CD1c-positive myeloid dendritic cell (primary cell): ENCODE measurements around the gene SYT3.

Source experiments
- DNase-seq: peaks from one replicate; pipeline ENCODE4 v3.0.0-alpha.2; 2016; ENCODE audit errors: extremely low spot score

SYT3 gene

GRCh38 chr19:50661766-50662650 is 22.3 kb upstream of the SYT3 start:
- no peak for DNase-seq

DNA sequence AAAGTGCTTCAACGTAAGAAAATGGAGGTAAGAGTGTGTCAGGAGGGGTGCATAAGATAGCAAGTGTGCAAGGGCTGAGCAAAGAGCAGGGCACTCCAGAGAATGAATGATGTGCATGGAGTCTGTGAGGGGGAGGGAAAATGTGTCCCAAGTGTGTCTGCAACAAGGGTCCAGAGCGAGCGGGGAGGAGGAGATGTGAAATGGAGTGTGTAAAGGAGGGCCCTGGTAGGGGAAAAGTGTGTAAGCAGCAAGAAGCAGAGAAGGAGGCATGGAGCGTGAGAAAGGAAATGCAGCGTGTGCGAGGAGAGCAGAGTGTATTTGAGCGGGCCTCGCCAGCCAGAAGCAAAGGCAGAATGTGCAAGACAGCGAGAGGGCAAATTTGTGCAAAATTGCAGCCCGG is 21.3 kb upstream of the SYT3 start:
- no peak for DNase-seq

DNA sequence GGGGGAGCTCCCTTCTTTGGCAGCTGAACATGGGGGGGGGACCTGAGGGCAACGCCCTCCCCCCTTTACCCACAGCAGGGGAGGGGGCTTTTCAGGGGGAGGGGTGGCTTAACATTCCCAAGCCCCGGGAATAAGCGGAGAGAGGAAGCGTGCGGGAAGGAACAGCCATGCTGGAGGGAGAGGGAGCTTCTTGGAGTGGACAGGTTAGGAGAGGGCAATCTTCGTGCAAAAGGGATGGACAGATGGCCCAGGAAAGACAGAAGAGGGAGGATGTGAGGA is 20.3 kb upstream of the SYT3 start:
- no peak for DNase-seq

DNA sequence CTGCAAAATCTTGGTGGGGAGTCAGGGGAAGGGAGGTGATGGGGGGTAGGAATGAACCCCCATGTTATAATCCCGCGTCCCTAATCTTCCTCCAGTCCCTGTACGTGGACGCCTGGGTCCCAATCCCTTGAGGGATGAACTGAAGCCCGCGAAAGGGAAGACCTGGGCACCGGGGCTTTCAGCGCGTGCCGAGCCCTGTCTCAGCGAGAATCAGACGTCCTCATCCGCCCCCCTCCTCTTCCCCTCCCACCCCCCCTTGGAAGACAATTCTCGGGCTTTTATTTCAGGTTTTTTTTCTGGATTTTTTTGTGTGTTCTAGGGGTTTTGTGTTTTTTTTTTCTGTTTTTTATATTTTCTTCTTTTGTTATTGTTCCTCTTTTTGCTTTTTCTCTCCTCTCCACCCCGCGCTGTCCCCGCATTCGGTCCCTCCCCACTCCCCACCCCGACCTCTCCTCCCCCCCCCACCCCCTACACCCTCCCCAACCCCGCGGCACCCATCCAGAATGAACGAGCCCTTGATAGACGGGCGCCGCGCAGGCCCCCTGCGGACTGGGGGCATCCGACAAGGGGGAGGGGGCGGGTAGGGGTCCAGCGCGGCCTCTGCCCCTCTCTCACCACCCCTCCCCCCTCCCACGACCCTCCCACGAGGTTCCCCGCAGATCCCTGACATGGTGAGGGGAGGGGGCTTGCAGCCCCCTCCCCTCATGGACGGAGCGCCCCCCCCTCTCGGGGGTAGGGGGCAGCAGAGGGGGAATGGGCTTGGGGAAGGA is 19.8 kb upstream of the SYT3 start:
- DNase-seq: no peak

DNA sequence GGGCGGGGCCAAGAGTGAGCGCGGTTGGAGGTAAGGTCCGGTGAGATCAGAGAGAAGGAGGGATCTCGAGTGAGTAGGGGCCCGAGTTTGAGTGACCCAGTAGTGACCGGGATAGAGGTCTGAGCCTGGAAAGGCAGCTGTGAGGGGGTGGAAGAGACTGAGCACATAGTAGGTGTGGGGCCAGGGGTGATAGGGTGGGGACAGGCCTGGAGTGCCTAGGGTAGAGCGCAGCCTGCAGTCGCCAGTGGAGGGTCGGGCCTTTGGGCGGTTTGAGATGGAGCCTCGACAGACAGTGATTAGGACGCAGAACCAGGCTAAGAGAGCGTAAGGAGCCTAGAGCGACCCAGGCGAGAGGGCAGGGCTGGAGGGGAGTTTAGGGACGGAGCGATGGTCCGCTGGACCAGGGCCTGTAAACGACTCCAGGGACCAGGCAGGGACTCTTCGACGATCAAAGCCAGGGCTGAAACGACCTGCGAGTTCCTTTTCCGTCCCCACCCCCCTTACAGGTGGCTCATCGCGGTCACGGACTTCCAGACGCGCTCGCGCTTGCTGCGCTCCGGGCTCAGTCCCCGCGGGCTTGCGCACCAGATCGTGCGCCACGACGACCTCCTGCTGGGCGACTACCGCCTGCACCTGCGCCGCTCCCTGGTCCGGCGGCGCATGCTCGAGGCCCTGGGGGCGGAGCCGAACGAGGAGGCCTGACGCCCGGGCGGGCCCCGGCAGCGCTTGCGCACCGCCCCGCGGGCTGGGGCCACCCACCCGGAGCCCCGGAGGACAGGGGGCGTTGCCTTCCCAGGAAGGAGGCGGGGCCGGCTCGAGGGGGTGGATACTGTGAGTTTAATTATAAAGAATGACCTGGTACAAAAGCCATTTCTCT is 19.0 kb upstream of the SYT3 start:
- peak; percentile 47 for DNase-seq

DNA sequence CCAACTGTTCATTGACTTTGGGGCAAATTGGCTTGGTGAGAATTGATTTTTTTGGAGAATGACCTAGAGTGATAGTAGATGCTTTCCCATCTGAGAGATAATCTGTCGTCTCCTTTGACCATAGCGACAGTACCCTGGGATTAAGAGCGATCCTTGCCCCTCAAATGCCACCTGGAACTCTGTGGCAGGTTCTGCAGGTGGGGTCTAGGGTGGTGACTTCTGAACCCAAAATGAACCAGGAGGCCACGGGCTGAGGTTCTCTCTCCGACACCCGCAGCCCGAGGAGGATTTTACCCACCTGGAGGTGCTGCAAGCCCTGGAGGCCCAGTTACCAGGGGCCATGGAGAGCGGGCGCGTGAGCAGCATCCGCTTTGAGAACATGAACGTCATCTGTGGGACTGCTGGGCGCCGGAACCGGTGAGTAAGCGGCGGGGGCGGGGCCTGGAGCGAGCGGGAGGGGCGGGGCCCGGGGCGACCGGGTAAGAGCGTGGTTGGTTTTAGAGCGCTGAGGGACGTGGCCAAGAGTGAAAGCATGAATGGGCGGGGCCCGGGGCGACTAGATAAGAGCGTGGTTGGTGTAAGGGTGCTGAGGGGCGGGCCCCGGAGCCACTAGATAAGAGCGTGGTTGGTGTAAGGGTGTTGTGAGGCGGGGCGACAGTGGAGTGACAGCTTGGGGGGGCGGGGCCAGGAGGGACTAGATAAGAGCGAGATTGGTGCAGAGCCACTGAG is 18.2 kb upstream of the SYT3 start:
- peak; percentile 87 for DNase-seq

- DNase-seq: peak; percentile 29
Measured at GRCh38 chr19:50657222-50657669, 17.6 kb upstream of the SYT3 start.

DNA sequence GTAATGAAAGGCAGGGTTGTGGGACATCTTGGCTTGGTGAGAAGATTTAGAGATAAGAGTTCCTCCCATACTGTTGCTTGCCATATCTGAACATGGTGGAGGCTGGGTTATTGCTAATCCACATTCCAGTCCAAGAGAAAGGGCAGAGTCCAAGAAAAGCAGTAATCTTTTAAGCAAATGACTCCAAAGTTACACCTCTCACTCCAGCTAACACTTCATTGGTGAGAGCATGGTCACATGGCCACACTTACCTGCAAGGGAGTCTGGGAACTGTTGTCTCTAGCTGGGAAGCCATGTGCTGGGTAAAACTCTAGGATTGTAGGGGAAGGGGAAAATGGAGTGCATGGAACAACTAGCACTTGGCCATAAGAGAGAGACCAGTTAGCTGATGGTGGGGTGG is 15.2 kb upstream of the SYT3 start:
- no peak for DNase-seq

GRCh38 chr19:50652722-50653121 is 13.0 kb upstream of the SYT3 start:
- DNase-seq: no peak

DNA sequence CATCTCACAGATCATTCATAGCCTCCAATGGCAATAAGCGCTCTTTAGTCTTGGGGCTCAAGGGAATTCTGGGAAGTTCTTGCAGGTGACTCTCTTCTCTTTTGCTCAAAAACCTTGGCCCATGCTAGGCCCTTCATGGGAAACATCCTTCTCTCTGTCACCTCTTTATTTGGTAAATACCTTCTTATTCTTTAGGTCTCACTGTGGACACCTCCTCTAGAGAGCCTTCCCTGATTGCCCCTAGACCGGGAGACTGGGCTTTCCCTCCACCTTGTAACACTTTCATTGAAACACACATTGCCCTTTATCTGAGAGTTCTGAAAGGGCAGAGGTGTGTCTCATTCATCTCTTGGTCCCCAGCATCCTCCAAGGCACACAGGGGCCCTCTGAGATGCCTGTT is 11.5 kb upstream of the SYT3 start:
- no peak for DNase-seq

- no peak for DNase-seq
Measured at GRCh38 chr19:50649433-50650391, 10.0 kb upstream of the SYT3 start, which contains the start of gene C19orf81. C19orf81 (plus strand) TSS chr19:50649445; CDS start chr19:50649445, 0 bp downstream.

- no peak for DNase-seq
Measured at GRCh38 chr19:50648659-50649058, 9.0 kb upstream of the SYT3 start.

DNA sequence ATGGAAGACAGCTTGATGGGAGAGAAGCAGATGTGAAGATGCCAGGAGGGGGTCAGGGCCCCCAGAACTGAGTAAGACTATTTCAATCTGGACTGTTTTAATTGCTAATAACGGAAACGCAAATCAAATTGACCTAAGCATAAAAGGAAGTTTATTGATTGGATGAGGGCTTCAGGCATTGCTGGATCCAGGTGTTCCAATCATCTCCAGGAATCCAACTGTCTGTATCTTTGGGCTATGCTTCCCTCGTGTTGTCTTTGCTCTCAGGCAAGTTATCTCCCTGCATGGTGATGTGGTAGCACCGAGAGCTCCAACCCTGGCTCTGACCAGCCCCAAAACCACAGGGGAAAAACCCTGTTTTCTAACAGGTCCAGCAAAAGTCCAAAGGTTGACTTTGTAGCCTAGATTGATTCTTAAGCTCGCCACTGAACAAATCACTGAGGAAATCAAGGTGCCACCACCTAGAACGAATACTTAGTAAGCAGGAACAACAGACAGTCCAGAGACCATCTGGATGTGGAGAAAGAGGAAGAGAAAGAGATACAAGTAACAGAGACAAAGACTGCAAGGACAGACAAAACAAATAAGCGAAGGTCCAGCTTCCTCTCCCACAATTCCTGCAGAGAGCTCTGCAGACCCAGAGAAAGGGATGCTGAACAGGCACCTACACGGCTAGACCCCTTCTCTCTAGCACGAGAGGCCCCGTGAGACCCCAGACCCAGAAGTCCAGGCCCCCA is 8.4 kb upstream of the SYT3 start:
- DNase-seq: no peak

DNA sequence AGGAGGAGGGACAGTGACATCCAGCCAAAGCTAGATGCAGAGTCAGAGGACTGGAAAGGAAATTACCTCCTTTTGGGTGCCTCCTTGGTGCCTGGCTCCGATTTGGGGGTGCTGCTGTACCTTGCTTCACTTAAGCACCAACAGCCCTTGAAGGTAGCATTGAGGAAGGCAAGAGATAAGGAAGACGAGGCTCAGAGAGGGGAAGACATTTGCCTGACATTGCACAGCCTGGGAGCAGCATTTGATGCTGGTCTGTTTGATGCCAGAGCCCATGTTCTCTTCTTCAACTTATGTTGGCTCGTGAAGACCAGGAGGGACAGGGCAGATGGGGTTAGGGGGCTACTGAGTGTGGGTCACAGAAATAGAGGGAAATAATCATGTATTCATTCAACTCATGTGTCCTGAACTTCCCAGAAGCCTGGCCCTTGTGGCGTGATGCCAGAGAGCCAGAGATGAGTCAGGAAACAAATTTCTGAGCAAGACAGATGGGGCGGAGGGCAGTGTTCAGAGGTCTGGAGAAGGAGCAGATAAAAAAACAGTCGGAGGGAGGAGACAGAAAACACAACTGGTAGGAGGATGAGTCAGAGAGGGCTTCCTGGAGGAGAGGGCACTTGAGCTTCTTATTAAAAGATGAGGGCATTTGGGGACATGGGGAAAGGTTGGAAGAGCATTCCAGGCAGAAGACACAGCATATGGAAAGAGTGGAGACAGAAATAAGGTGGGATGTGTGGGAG is 6.6 kb upstream of the SYT3 start:
- DNase-seq: no peak

DNA sequence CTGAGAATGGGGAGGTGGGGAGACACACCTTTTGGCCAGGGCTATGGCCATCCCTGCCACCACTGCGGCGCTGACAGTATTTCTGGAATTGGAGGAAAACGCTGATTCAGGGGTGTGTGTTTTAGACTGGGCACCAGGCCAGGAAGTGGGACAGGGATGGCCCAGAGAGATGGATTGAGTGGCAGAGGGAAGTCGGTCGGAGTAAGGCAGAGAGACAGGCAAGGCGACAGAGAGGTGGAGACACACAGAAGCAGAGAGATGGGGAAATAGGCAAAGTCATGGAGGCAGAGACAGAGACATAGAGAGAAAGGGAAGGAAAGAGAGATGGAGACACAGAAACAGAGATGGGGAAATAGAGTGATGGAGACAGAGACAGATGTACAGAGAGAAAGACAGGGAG is 5.4 kb upstream of the SYT3 start:
- DNase-seq: no peak

DNA sequence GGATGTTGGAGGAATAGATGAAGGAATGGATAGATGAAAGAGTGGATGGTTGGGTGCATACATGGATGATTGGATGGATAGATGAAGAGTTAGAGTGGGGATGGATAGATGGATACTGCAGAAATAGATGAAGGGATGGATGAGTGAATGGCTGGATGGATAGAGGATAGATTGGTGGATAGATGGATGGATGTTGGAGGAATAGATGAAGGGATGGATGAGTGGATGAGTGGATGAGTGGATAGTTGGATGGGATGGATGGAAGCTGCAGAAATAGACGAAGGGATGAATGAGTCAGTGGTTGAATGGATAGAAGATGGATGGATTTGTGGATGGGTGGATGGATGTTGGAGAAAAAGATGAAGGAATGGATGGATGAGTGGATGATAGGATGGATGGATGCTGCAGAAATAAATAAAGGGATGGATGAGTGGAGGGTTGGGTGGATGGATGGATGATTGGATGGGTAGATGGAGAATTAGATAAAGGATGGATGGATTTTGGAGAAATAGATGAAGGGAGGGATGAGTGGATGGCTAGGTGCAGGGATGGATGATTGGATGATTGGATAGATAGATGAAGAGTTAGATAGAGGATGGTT is 4.7 kb upstream of the SYT3 start:
- no peak for DNase-seq

- no peak for DNase-seq
Measured at GRCh38 chr19:50640368-50640767, 687 bp upstream of the SYT3 start.

DNA sequence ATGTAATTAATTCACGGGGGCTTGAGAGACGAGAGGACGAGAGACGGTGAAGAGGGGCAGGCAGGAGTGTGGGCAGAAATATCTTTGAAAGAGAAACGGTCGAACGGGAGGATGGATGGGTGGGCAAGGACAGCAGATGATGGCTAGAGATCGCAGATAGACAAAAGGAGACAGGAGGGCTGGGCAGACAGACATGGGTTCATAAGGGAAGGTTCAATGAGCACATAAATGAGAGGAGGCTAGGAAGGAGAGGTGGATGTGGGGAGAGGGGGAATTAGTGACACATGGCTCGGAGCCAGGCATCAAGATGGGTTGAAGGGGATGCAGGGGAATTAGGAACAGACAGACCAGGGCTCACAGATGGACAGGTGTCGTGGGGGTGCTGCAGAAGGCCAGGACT is 1.1 kb downstream of the SYT3 start:
- DNase-seq: no peak
